Mesothelial cell of epicardium (in vitro differentiated cells): ENCODE measurements around the gene SCP2. TPM values are rescaled to one million over a fixed set of nuclear protein-coding genes. Genes with fewer than 3 reads are reported as not detected.

ENCODE experiments used
- DNase-seq, 2 experiments: peaks; one replicate each; pipeline ENCODE4 v3.0.0; 2021; ENCODE audit warnings: low spot score in 2 of 2; ENCODE audit not compliant: unreplicated experiment in 2 of 2
- H3K27ac Mint-ChIP-seq: 2 replicates; pipeline ENCODE4 v1.8.0; 2021; ENCODE audit warnings: mixed read lengths
- H3K27me3 Mint-ChIP-seq: 2 replicates; pipeline ENCODE4 v1.8.0; 2021; ENCODE audit warnings: low read depth, mixed read lengths
- H3K36me3 Mint-ChIP-seq: 2 replicates; pipeline ENCODE4 v1.8.0; 2021; ENCODE audit warnings: mixed read lengths
- H3K4me1 Mint-ChIP-seq: 2 replicates; pipeline ENCODE4 v1.8.0; 2021; ENCODE audit warnings: mixed read lengths
- H3K4me3 Mint-ChIP-seq: 2 replicates; pipeline ENCODE4 v1.8.0; 2021; ENCODE audit warnings: mild to moderate bottlenecking, moderate library complexity, mixed read lengths
- H3K9me3 Mint-ChIP-seq: 2 replicates; pipeline ENCODE4 v1.8.0; 2021; ENCODE audit warnings: mixed read lengths
- total RNA-seq: library from RNA; stranded (reverse); gene quantifications from 3 replicates; pipeline ENCODE4 v1.2.1, GENCODE V29; 2021
- TF ChIP-seq, protein P1 (sequence below): fragments of 200-600 bp; sonication (generic); IDR thresholded peaks from one replicate; pipeline ENCODE4 v1.5.0; 2021; ENCODE audit warnings: antibody characterized with exemption; ENCODE audit not compliant: unreplicated experiment

Gene SCP2
- total RNA-seq, 1 donor from 2014 or later = 55.8 TPM

- DNase-seq = no peak
- peaks cover 3% of the 10 kb centered on the region for H3K27me3 Mint-ChIP-seq
- no peaks in the 10 kb centered on the region for H3K36me3 Mint-ChIP-seq
- H3K4me3 Mint-ChIP-seq = no peak overlapping the region
- H3K9me3 Mint-ChIP-seq = no peaks in the 10 kb centered on the region
- no peak overlapping the region for H3K27ac Mint-ChIP-seq
- TF ChIP-seq, protein P1, sequence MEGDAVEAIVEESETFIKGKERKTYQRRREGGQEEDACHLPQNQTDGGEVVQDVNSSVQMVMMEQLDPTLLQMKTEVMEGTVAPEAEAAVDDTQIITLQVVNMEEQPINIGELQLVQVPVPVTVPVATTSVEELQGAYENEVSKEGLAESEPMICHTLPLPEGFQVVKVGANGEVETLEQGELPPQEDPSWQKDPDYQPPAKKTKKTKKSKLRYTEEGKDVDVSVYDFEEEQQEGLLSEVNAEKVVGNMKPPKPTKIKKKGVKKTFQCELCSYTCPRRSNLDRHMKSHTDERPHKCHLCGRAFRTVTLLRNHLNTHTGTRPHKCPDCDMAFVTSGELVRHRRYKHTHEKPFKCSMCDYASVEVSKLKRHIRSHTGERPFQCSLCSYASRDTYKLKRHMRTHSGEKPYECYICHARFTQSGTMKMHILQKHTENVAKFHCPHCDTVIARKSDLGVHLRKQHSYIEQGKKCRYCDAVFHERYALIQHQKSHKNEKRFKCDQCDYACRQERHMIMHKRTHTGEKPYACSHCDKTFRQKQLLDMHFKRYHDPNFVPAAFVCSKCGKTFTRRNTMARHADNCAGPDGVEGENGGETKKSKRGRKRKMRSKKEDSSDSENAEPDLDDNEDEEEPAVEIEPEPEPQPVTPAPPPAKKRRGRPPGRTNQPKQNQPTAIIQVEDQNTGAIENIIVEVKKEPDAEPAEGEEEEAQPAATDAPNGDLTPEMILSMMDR = no peak
- H3K4me1 Mint-ChIP-seq = peaks cover 8% of the 10 kb centered on the region
Measured at GRCh38 chr1:53079251-53079650, 152.2 kb downstream of the SCP2 start.

DNA sequence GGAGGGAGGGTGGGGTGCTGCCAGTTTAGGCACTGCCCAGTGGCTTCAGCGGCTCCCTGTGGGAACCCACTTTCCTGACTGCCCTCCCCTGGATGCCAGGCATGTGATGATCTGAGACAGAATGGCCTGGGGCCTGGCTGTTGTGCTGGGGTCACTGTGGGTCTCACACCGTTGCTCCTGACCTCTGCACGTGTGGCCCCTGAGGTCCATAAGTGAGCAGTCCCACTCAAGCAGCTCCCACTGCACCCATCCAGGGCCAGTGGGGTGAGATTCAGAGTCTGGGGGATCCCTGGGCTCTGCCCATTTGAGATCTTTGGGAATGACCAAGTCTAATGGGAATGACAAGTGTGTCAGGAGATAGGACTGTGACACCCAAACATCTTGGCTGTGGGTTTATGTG, 153.0 kb downstream of the SCP2 start:
- Mint-ChIP-seq H3K36me3 (no peaks in the 10 kb centered on the region), H3K27ac (no peak overlapping the region), H3K27me3 (peaks cover 2% of the 10 kb centered on the region), H3K9me3 (no peaks in the 10 kb centered on the region), H3K4me1 (peaks cover 8% of the 10 kb centered on the region), H3K4me3 (no peak overlapping the region)
- DNase-seq = no peak
- TF ChIP-seq, protein P1 = no peak

GRCh38 chr1:53080769-53081168, 153.7 kb downstream of the SCP2 start:
- H3K27ac Mint-ChIP-seq = no peak overlapping the region
- H3K9me3 Mint-ChIP-seq = no peaks in the 10 kb centered on the region
- H3K4me1 Mint-ChIP-seq = peaks cover 8% of the 10 kb centered on the region
- no peak overlapping the region for H3K4me3 Mint-ChIP-seq
- DNase-seq = no peak
- peaks cover 2% of the 10 kb centered on the region for H3K27me3 Mint-ChIP-seq
- H3K36me3 Mint-ChIP-seq = no peaks in the 10 kb centered on the region
- TF ChIP-seq, protein P1 = no peak

DNA sequence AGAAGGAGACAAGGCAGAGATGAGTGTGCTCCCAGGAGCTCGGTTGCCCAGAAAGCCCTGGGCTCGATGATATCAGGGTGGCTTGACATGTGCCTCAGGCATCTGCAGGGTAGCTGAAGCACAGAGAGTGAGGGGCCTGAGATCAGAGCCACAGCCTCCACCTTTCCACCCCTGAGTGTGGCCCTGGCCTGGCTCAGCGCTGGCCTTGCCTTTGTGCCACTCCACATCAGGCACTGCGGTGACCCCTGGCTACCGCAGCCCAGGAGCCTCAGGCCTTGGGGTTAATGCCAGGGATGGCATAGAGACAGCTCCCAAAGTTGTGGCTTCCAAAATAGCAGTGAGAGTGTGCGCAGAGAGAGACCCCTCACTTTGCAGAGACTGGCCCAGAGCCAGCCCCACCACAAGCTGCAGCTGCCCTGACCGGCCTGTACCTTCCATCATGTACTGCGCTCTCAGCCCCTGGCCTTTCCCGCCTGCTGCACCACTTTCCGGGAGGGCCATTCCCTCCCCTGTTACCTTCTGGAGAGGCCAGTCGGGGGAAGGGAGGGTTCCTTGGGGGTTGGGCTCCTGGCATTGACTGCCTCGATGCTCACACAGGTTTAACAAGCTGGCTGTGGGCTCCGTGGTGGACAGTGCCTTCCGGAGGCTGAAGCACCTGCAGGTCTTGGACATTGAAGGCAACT, 154.4 kb downstream of the SCP2 start:
- H3K9me3 Mint-ChIP-seq = no peaks in the 10 kb centered on the region
- H3K4me1 Mint-ChIP-seq = peaks cover 8% of the 10 kb centered on the region
- no peaks in the 10 kb centered on the region for H3K36me3 Mint-ChIP-seq
- H3K27ac Mint-ChIP-seq = no peak overlapping the region
- no peak overlapping the region for H3K4me3 Mint-ChIP-seq
- peaks cover 2% of the 10 kb centered on the region for H3K27me3 Mint-ChIP-seq
- no peak for DNase-seq
- TF ChIP-seq, protein P1 = no peak

DNA sequence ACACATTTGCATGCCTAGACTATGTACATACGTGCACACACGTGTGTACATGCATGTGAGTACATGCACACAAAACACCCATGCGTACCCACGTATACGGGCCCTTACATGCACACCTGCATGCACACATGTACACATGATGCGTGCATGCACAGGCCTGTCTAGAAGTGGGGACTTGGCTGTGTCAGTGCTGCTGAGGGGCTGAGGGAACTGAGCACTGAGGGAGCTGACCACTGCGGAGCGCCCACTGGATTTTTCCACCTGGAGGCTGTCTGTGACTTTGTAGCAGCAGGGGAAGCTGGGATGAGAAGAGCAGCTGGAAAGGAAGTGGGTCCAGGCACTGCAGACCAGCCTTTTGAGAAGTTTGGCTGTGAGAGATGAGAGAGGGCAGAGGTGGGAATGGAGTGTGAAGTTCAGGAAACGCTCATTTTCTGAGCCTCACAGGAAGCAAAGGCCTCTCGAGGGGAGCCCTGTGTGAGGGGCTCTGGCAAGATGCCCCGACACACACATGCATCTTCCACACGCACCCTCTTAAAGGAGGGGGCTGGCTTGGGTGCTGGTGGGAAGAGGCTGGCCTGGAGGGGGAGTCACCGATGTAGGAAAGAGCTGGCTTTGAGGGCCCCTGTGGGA, 155.9 kb downstream of the SCP2 start:
- Mint-ChIP-seq H3K27ac (no peak overlapping the region), H3K4me1 (peaks cover 8% of the 10 kb centered on the region), H3K27me3 (peaks cover 2% of the 10 kb centered on the region), H3K4me3 (no peak overlapping the region), H3K36me3 (no peaks in the 10 kb centered on the region), H3K9me3 (no peaks in the 10 kb centered on the region)
- TF ChIP-seq, protein P1 = no peak
- no peak for DNase-seq
